Prostate gland (tissue), 2 donors: Measurements from ENCODE around the gene LITAF. TPM values are rescaled to one million over a fixed set of nuclear protein-coding genes. Genes with fewer than 3 reads are reported as not detected.

ENCODE experiments used
- DNase-seq: peaks from one replicate; pipeline ENCODE4 v3.0.0-alpha.2; 2019; ENCODE audit warnings: low spot score
- H3K27ac ChIP-seq, 2 donors: fragments of 200-600 bp; sonication (generic); 2 replicates each; pipeline ENCODE4 v1.5.1; 2017 to 2019
- H3K27me3 ChIP-seq: fragments of 200-600 bp; sonication (generic); replicated peaks from 2 replicates; pipeline ENCODE4 v1.5.1; 2019; ENCODE audit not compliant: insufficient read depth
- H3K36me3 ChIP-seq, 2 donors: fragments of 200-600 bp; sonication (generic); 1 replicate in 1 of 2; 2 replicates in 1 of 2; pipeline versions ENCODE4 v1.5.1 to v1.8.1; 2017 to 2019
- H3K4me1 ChIP-seq: fragments of 200-600 bp; sonication (generic); replicated peaks from 2 replicates; pipeline ENCODE4 v1.5.1; 2019
- H3K4me3 ChIP-seq, 2 donors: fragments of 200-600 bp; sonication (generic); 2 replicates each; pipeline ENCODE4 v1.5.1; 2017 to 2019
- H3K9me3 ChIP-seq: fragments of 200-600 bp; sonication (generic); 2 replicates; pipeline ENCODE4 v1.5.1; 2017
- POLR2A ChIP-seq: fragments of 450-650 bp; IDR thresholded peaks from one replicate; pipeline ENCODE4 v1.6.1; 2016; ENCODE audit warnings: antibody characterized with exemption, mild to moderate bottlenecking
- POLR2AphosphoS5 ChIP-seq: sonication (generic); formaldehyde crosslinking; IDR thresholded peaks from one replicate; pipeline ENCODE4 v1.6.1; 2017; ENCODE audit warnings: antibody characterized with exemption
- WGBS: methylation state at CpG from one replicate; pipeline ENCODE4 v1.1.5; 2018; 5-methylcytosine and 5-hydroxymethylcytosine counted together
- intact Hi-C: fragments of 100-400 bp; cut with DNase I; formaldehyde crosslinking; loops from one replicate; pipeline ENCODE4 v1.14.2; 2022
- total RNA-seq, 2 donors: library from RNA; depleted of rRNA; stranded (reverse); fragments of >200 nt; gene quantifications; one replicate each; pipeline ENCODE4 v1.1.0, GENCODE V29; 2016
- TF ChIP-seq, protein P1 (sequence below), 4 experiments: fragments of 200-600 bp in 2 of 4; fragments of 450-650 bp in 2 of 4; sonication (generic) in 2 of 4; IDR thresholded peaks; 1 replicate in 3 of 4; 2 replicates in 1 of 4; pipeline ENCODE4 v1.5.1; 2016 to 2019; ENCODE audit warnings: antibody characterized with exemption in 4 of 4, mild to moderate bottlenecking in 2 of 4, moderate library complexity in 2 of 4

LITAF gene
- total RNA-seq, 2 donors from 2014 or later: 92.5 to 137 TPM

DNA sequence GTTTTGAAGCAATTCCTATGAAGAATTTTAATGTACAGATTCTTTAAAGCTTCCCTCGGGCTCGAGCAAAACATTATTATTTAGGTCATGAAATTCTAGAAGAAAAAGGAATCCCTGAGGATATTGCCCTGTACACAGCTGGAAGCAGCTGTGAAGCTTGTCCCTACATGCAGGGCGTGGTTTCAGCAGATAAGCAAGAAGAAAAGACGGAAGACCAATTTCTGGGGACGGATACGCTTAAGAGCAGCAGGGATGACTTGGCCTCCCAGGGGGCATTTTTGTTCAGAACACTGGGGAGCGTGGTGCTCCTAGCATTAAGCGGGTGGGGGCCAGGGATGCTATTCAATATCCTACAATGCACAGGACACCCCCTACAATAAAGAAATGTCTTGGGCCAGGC is 34.3 kb downstream of the LITAF start:
- H3K4me1 ChIP-seq: no peaks in the 10 kb centered on the region
- DNase-seq: no peak
- peaks cover 4 to 15% of the 10 kb centered on the region in 2 donors for H3K36me3 ChIP-seq
- H3K9me3 ChIP-seq: no peaks in the 10 kb centered on the region
- intact Hi-C loops: no loop called here
- peak overlapping the region in 1 of 2 donors; percentile 45 for H3K27ac ChIP-seq
- TF ChIP-seq POLR2A (no peak), POLR2AphosphoS5 (no peak)
- TF ChIP-seq, protein P1, sequence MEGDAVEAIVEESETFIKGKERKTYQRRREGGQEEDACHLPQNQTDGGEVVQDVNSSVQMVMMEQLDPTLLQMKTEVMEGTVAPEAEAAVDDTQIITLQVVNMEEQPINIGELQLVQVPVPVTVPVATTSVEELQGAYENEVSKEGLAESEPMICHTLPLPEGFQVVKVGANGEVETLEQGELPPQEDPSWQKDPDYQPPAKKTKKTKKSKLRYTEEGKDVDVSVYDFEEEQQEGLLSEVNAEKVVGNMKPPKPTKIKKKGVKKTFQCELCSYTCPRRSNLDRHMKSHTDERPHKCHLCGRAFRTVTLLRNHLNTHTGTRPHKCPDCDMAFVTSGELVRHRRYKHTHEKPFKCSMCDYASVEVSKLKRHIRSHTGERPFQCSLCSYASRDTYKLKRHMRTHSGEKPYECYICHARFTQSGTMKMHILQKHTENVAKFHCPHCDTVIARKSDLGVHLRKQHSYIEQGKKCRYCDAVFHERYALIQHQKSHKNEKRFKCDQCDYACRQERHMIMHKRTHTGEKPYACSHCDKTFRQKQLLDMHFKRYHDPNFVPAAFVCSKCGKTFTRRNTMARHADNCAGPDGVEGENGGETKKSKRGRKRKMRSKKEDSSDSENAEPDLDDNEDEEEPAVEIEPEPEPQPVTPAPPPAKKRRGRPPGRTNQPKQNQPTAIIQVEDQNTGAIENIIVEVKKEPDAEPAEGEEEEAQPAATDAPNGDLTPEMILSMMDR (IDR thresholded peaks at IDR 0.05): no peak
- WGBS: 74% methylated on average over 7 of the region's 8 CpGs
- H3K4me3 ChIP-seq: no peak overlapping the region
- H3K27me3 ChIP-seq: no peaks in the 10 kb centered on the region

DNA sequence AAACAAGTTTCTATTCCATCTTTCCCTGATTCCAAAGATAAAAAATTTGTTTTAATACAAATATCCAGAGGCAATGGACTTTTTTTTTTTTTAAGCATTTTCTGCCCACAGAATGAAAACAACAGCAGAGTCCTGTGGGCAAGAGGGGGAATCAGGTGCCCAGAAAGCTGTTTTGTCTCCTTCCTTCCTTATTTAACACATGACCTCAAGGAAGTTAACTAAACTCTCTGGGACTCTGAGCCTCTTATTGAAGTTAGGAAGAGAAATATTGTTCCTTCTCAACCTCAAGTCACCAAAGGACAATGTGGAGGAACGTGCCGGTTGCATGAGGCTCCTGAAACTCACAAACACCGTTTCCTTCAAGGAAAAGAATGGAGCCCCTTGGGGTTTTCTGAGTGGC is 34.9 kb downstream of the LITAF start:
- Histone ChIP-seq H3K9me3 (no peaks in the 10 kb centered on the region), H3K36me3 (peaks cover 4 to 15% of the 10 kb centered on the region in 2 donors), H3K4me3 (no peak overlapping the region), H3K27ac (no peak overlapping the region), H3K27me3 (no peaks in the 10 kb centered on the region), H3K4me1 (no peaks in the 10 kb centered on the region)
- no peak for DNase-seq
- WGBS: 78% methylated on average over 3 of the region's 3 CpGs
- no peak for TF ChIP-seq POLR2AphosphoS5
- intact Hi-C loops: no loop called here

DNA sequence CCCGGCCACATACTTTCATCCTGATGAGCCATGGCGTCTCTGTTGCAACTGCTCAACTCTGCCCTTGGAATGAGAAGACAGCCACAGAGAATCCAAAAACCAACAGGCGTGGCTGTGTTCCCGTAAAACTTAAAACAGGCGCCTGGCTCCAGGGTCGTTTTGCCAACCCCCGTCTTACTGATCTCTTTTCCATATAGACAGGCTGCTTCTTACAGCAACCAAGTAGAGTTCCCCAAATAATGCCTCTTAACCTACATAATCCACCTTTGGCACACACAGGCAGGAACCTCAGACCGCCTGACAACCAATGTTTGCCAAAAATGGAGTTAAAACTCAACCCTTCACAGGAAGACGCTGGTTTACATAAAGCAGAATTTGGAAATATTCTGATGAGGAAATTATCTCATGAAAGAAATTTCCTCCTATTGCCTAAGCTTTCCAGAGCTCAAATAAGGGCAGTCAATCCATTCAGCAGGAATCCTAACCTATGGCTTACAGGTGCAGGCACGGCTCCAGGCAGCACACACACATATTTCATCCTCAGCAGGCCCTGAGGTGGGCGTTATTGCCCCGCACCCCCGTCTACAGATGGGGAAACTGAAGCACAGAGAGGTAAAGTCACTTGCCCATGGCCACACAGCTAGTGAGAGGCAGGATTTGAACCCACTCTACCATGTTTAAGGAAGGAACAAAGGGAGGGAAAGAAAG is 35.8 kb downstream of the LITAF start:
- H3K36me3 ChIP-seq: peaks cover 4 to 10% of the 10 kb centered on the region in 2 donors
- no peaks in the 10 kb centered on the region for H3K4me1 ChIP-seq
- H3K9me3 ChIP-seq: no peaks in the 10 kb centered on the region
- DNase-seq: no peak
- H3K27ac ChIP-seq: no peak overlapping the region
- WGBS: 72% methylated on average over 13 of the region's 13 CpGs
- TF ChIP-seq, protein P1 (IDR thresholded peaks at IDR 0.05): no peak
- TF ChIP-seq POLR2A (no peak), POLR2AphosphoS5 (no peak)
- H3K4me3 ChIP-seq: no peak overlapping the region
- intact Hi-C loops: no loop called here
- H3K27me3 ChIP-seq: no peaks in the 10 kb centered on the region

DNA sequence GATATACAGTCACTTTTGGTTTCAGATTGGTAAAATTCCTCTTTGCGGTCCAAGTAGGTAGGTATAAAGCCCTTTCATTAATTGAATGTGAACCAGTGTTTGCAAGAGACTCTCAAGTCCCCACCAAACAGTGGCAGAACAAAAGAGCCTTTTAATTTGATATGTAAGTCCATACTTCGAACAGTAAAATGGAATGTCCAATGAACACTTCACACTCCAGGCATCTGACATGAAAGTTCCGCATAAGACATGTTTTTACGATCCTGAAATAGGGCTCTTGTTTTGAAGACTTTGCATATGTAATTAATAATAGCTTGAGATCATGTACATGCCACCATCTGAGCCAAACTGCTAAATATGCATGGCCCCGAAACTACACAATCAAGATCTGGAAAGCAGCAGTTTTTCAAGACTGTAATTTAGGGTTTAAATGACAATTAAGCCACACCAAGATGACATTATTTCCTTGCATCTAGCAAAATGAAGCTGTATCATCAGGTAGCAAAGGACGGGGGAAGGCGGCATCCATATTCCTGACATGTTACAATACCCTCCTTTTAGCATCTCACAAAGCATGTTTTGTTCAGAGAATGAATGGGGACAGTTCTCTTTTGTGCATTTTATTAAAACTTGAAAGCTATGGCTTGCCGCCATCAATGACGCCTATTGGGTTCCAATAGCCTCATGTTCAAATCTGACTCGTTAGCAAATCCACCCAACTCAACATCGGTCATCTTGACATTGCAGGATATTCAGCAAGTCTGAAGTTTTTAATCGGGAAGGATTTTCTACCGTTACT is 39.4 kb downstream of the LITAF start:
- H3K9me3 ChIP-seq: no peaks in the 10 kb centered on the region
- no peak overlapping the region for H3K27ac ChIP-seq
- H3K27me3 ChIP-seq: no peaks in the 10 kb centered on the region
- intact Hi-C loops: no loop called here
- H3K36me3 ChIP-seq: no peaks in the 10 kb centered on the region
- H3K4me3 ChIP-seq: no peak overlapping the region
- no peak for TF ChIP-seq POLR2A
- no peak for TF ChIP-seq POLR2AphosphoS5
- TF ChIP-seq, protein P1 (IDR thresholded peaks at IDR 0.05): no peak
- no peak for DNase-seq
- WGBS: 62% methylated on average over 13 of the region's 13 CpGs
- no peaks in the 10 kb centered on the region for H3K4me1 ChIP-seq

DNA sequence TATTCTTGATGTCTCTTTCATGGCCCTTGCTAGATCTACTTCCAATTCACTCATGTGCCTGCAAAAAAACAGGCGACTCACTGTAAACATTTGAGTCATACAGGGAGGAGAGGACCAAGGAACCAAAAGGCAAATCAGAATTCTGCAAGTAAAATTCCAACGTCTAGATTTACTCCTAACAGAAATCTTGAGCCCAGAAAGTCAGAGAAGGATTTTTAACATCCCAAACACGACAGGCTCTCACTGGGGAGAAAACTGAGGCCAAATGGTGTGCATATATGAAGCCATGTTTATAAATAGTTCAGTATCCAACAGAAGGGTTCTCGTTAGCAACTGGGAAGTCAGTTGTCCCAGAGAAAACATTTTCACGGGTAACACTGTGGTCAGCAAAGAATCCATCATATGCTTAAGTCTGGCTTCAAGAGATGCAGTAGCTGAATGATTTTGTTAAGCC is 40.1 kb downstream of the LITAF start:
- H3K4me3 ChIP-seq: no peak overlapping the region
- WGBS: 42% methylated on average over 5 of the region's 5 CpGs
- DNase-seq: no peak
- no peaks in the 10 kb centered on the region for H3K4me1 ChIP-seq
- H3K27me3 ChIP-seq: no peaks in the 10 kb centered on the region
- H3K27ac ChIP-seq: no peak overlapping the region
- no peaks in the 10 kb centered on the region for H3K36me3 ChIP-seq
- intact Hi-C loops: no loop called here
- TF ChIP-seq POLR2AphosphoS5: no peak
- no peak for TF ChIP-seq POLR2A
- TF ChIP-seq, protein P1 (IDR thresholded peaks at IDR 0.05): no peak
- no peaks in the 10 kb centered on the region for H3K9me3 ChIP-seq
